Erythroblast (primary cell): ENCODE data around the gene ZNF429.

ENCODE experiments used
- GATA1 ChIP-seq: IDR thresholded peaks from 2 replicates; pipeline ENCODE4 v1.6.1; 2011; ENCODE audit warnings: low read depth, mild to moderate bottlenecking, control low read depth, low read length, moderate library complexity
- POLR2A ChIP-seq: IDR thresholded peaks from 2 replicates; pipeline ENCODE4 v1.6.1; 2011; ENCODE audit warnings: mild to moderate bottlenecking, low read length

DNA sequence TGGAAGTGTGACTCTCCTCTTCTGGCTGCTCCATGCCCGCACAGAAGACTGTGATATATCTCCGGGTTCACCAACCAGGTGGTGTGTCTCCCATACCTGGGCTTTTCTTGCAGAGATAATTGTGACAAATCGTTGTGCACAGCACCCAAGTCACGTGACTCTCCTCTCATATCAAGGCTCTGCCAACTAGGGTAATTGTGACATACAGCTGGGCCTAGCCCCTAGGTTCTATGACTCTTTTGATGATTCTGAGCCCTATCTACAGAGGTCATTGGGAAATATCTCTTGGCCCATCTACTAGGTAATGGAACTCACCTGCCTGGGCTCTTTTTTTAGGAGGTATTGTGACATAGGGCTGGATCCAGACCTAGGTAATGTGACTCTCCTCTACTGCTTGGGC is 89.8 kb downstream of the ZNF429 start:
- TF ChIP-seq POLR2A (no peak), GATA1 (no peak)
